Calu3 (cell line): Measurements from ENCODE around the gene HTR2B. TPM values are rescaled to one million over a fixed set of nuclear protein-coding genes. Genes with fewer than 3 reads are reported as not detected.

Experiments
- BruUV-seq: library from RNA; stranded (reverse); fragments of 400-500 nt; replicated peaks from 2 replicates; lab custom pipeline; 2021; lab: Mats Ljungman, UMichigan
- CTCF ChIA-PET: fragments of 300-600 bp; sonication (Branson Sonifier 250); formaldehyde crosslinking; loops from one replicate; lab custom pipeline; 2022; ENCODE audit warnings: antibody characterized with exemption; lab: Charles Lee
- DNase-seq: peaks from one replicate; pipeline ENCODE4 v3.0.0; 2022
- H3K27ac Mint-ChIP-seq: one replicate; pipeline ENCODE4 v1.8.0; 2022; ENCODE audit warnings: mixed read lengths; ENCODE audit not compliant: unreplicated experiment
- H3K27me3 Mint-ChIP-seq: one replicate; pipeline ENCODE4 v1.8.0; 2022; ENCODE audit warnings: mixed read lengths; ENCODE audit not compliant: unreplicated experiment
- H3K36me3 Mint-ChIP-seq: one replicate; pipeline ENCODE4 v1.8.0; 2022; ENCODE audit warnings: mild to moderate bottlenecking, moderate library complexity, mixed read lengths; ENCODE audit not compliant: insufficient read depth, unreplicated experiment
- H3K4me1 Mint-ChIP-seq: one replicate; pipeline ENCODE4 v1.8.0; 2022; ENCODE audit warnings: mild to moderate bottlenecking, low read depth, mixed read lengths; ENCODE audit not compliant: unreplicated experiment
- H3K4me3 Mint-ChIP-seq: one replicate; pipeline ENCODE4 v1.8.0; 2022; ENCODE audit warnings: mild to moderate bottlenecking, low read depth, moderate library complexity, mixed read lengths; ENCODE audit not compliant: unreplicated experiment
- H3K9me3 Mint-ChIP-seq: one replicate; pipeline ENCODE4 v1.8.0; 2022; ENCODE audit warnings: low read depth, mixed read lengths; ENCODE audit not compliant: unreplicated experiment
- CTCF ChIP-seq: fragments of 200-600 bp; IDR thresholded peaks from one replicate; pipeline ENCODE4 v1.8.0; 2022; ENCODE audit warnings: antibody characterized with exemption; ENCODE audit not compliant: unreplicated experiment
- intact Hi-C: fragments of 100-400 bp; cut with micrococcal nuclease; formaldehyde crosslinking; loops from one replicate; pipeline ENCODE4 v1.10.0; 2022; ENCODE audit not compliant: unreplicated experiment
- total RNA-seq: library from RNA; stranded (reverse); gene quantifications from 2 replicates; pipeline ENCODE4 v1.2.3, GENCODE V29; 2022

The HTR2B gene
- total RNA-seq, 1 experiment from 2014 or later: not detected

DNA sequence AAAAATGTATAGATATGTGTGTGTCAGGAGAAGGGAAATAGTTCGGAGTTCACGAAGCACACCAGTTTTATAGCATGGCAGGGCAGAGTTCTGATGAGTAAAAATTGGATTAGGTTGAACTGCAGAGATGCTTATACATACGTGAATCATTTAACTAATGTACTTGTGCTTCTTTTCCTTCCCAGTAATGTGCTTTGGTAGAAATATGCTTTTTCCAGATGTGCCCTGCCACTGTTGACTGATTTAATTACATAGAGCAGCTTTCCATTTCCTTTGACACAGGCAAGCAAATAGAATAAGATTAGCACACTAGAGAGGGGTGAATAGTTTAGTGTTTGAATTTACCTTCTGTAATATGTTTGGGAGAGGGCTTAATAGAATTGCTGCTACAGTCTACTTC, 44.6 kb upstream of the HTR2B start:
- intact Hi-C loops: no loop called here
- BruUV-seq: no TSS peak
- Mint-ChIP-seq H3K27me3 (no peaks in the 10 kb centered on the region), H3K4me1 (no peaks in the 10 kb centered on the region), H3K4me3 (no peak overlapping the region), H3K9me3 (no peaks in the 10 kb centered on the region), H3K27ac (no peak overlapping the region), H3K36me3 (peaks cover 55% of the 10 kb centered on the region)
- TF ChIP-seq CTCF: no peak
- CTCF ChIA-PET: no interaction called here
- DNase-seq: no peak

DNA sequence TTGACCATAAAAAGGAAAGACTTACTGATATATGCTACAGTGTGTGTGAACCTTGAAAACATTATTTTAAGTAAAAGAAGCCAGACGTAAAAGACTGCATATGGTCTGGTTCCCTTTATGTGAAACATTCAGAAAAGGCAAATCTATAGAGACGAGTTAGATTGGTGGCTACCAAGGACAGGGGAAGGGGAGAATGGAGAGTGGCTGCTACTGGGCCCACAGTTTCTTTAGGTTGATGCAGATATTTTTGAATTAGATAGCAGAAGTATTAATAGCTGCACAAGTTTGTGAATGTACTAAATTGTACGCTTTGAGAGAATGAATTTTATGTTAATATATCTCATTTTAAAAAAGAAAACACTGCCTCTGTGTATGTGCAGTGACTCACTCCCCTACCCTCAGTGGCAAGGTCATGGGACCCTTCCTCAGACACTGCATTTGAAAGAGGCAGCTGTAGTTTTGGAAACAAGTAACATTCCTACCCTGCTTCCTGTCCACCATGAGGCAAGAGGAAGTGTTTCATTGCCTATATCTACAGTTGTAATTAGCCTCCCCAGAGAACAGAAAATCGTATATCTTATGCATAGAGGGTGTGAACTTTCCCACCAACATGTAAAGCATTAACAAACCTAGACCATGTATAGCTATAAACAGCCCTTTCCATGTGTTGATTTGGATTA, 43.8 kb upstream of the HTR2B start:
- no peak for TF ChIP-seq CTCF
- intact Hi-C loops: no loop called here
- Mint-ChIP-seq H3K4me1 (no peaks in the 10 kb centered on the region), H3K27ac (no peak overlapping the region), H3K27me3 (no peaks in the 10 kb centered on the region), H3K9me3 (no peaks in the 10 kb centered on the region), H3K4me3 (no peak overlapping the region), H3K36me3 (peaks cover 57% of the 10 kb centered on the region)
- CTCF ChIA-PET: interaction anchor here (0.6 kb wide), 1 partner anchor 50 kb away, joined by 3 read pairs; no protein-coding TSS in a partner anchor
- DNase-seq: no peak
- no TSS peak for BruUV-seq

DNA sequence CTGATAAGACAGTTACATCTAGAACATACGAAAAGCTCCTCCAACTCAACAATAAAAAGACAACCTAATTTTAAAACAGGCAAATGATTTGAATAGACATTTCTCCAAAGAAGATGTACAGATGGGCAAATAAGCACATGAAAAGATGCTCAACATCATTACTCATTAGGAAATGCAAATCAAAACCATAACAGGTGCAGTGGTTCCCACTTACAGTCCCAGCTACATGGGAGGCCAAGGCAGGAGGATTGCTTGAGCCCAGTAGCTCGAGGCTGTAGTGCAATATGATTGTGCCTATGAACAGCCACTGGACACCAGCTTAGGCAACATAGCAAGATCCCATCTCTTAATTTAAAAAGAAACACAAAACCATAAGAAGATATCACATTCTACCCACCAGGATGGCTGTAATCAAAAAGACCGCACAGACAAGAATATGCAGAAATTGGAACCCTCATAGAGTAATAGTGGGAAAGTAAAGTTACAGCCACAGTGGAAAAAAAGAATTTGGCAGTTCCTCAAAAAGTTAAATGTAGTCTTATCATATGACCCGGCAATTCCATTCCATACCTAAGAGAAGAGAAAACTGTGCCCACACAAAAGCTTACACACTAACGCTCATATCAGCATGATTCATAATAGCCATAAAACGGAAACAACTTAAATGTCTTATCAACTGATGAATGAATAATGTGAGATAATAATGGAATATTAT, 43.1 kb upstream of the HTR2B start:
- no peak for DNase-seq
- Mint-ChIP-seq H3K27ac (no peak overlapping the region), H3K4me3 (no peak overlapping the region), H3K9me3 (no peaks in the 10 kb centered on the region), H3K27me3 (no peaks in the 10 kb centered on the region), H3K4me1 (peaks cover 3% of the 10 kb centered on the region), H3K36me3 (peaks cover 58% of the 10 kb centered on the region)
- CTCF ChIA-PET: interaction anchor here (0.6 kb wide), 1 partner anchor 50 kb away, joined by 3 read pairs; no protein-coding TSS in a partner anchor
- no TSS peak for BruUV-seq
- no peak for TF ChIP-seq CTCF
- intact Hi-C loops: no loop called here

DNA sequence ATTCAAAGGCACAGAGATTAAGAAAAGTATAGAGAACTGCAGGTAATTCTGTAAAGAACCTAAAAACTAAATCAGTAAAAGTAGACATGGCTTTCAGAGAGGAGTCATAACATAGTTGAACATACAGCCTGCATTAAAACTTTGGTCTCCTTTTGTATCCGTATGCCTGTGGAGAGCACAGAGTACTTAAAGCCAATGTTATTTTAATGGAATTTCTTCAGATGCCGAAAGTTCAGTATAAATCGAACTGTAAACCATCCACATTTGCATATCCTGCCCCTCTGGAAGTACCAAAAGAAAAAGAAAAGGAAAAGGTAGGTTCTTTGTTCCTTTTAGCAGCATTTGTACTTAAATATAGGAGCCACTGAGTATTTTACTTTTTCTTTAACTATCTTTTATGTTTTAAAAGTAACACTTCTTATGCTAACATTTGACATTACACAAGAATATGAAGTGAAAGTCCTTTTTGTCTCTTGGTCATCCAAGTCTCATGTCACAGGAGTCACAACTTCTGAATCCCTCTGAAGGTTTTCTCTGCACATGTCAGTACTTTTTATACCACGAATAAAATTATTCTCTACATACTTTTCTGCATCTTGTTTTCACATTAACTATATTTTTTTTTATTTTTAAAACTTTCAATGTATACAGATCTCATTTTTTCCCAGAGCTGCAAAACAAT, 38.7 kb upstream of the HTR2B start:
- DNase-seq: no peak
- Mint-ChIP-seq H3K9me3 (no peaks in the 10 kb centered on the region), H3K27me3 (no peaks in the 10 kb centered on the region), H3K27ac (no peak overlapping the region), H3K36me3 (peaks cover 47% of the 10 kb centered on the region), H3K4me3 (no peak overlapping the region), H3K4me1 (peaks cover 26% of the 10 kb centered on the region)
- intact Hi-C loops: no loop called here
- no TSS peak for BruUV-seq
- TF ChIP-seq CTCF: no peak
- CTCF ChIA-PET: no interaction called here
